ENCODE results near the gene CPLX3.

CPLX3 gene

GRCh38 chr15:74804935-74805334 is 21.5 kb upstream of the CPLX3 start:
- DNase-seq: no peak

GRCh38 chr15:74807282-74807681 is 19.1 kb upstream of the CPLX3 start:
- DNase-seq: no peak

- DNase-seq: no peak
Measured at GRCh38 chr15:74808078-74808839, 18.2 kb upstream of the CPLX3 start.

GRCh38 chr15:74808840-74809229 is 17.6 kb upstream of the CPLX3 start:
- DNase-seq: no peak

GRCh38 chr15:74809242-74809641 is 17.2 kb upstream of the CPLX3 start:
- no peak for DNase-seq

- DNase-seq: no peak
Measured at GRCh38 chr15:74809956-74810355, 16.5 kb upstream of the CPLX3 start.

- no peak for DNase-seq
Measured at GRCh38 chr15:74812533-74812932, 13.9 kb upstream of the CPLX3 start, which contains the start of gene LMAN1L. LMAN1L (plus strand) TSS chr15:74812835; CDS start chr15:74812855, 20 bp downstream.

- DNase-seq: no peak
Measured at GRCh38 chr15:74815121-74815934, 11.1 kb upstream of the CPLX3 start.

GRCh38 chr15:74815961-74816360 is 10.5 kb upstream of the CPLX3 start:
- DNase-seq: no peak

GRCh38 chr15:74816624-74817369 is 9.6 kb upstream of the CPLX3 start:
- no peak for DNase-seq

GRCh38 chr15:74817370-74817737 is 9.1 kb upstream of the CPLX3 start:
- DNase-seq: no peak

- DNase-seq: no peak
Measured at GRCh38 chr15:74820056-74820455, 6.4 kb upstream of the CPLX3 start.

- DNase-seq: peak; percentile 47
Measured at GRCh38 chr15:74821091-74821789, 5.2 kb upstream of the CPLX3 start.

- no peak for DNase-seq
Measured at GRCh38 chr15:74821790-74822158, 4.7 kb upstream of the CPLX3 start.

GRCh38 chr15:74822233-74822632 is 4.2 kb upstream of the CPLX3 start:
- DNase-seq: no peak

GRCh38 chr15:74823324-74823723 is 3.1 kb upstream of the CPLX3 start:
- DNase-seq: no peak

- DNase-seq: no peak
Measured at GRCh38 chr15:74824976-74825375, 1.5 kb upstream of the CPLX3 start.

- DNase-seq: no peak
Measured at GRCh38 chr15:74825866-74826265, 561 bp upstream of the CPLX3 start.

GRCh38 chr15:74826921-74827320 is 494 bp downstream of the CPLX3 start:
- DNase-seq: no peak

GRCh38 chr15:74827614-74828013 is 1.2 kb downstream of the CPLX3 start:
- DNase-seq: no peak

GRCh38 chr15:74828835-74829234 is 2.4 kb downstream of the CPLX3 start:
- DNase-seq: no peak

GRCh38 chr15:74829486-74829885 is 3.1 kb downstream of the CPLX3 start:
- DNase-seq: no peak

- DNase-seq: no peak
Measured at GRCh38 chr15:74829991-74830390, 3.6 kb downstream of the CPLX3 start.
